ENCODE results near the gene ARHGEF39. TPM values are rescaled to one million over a fixed set of nuclear protein-coding genes. Genes with fewer than 3 reads are reported as not detected.

ARHGEF39 gene
- 0.86 and 1.6 TPM in 2 replicates for total RNA-seq
- long read RNA-seq, partial matches to known transcripts, result 0 of 1 reads
- long read RNA-seq, other reads (novel, unspliced or antisense), result 1 of 1 reads

GRCh38 chr9:35664531-35665470 is at the start of gene ARHGEF39:
Gene ARHGEF39 (minus strand): TSS chr9:35665195. CDS start chr9:35665169, 26 bp downstream.
- Mint-ChIP-seq H3K4me3 (ENCODE audit: unreplicated experiment) (peak within 1 kb of the TSS; percentile 75), H3K27me3 (ENCODE audit: unreplicated experiment) (no peaks in the 10 kb centered on the region), H3K4me1 (ENCODE audit: unreplicated experiment) (peaks cover 76% of the 10 kb centered on the region), H3K27ac (ENCODE audit: unreplicated experiment) (peak within 1 kb of the TSS; percentile 79), H3K9me3 (ENCODE audit: unreplicated experiment) (no peaks in the 10 kb centered on the region), H3K36me3 (ENCODE audit: unreplicated experiment) (peaks cover 9% of the 10 kb centered on the region)
- peak; percentile 93 for DNase-seq (ENCODE audit: extremely low spot score, unreplicated experiment)
- TF ChIP-seq CTCF (IDR thresholded peaks at IDR 0.05), result peak; percentile 46

GRCh38 chr9:35714123-35714522 is 49.1 kb upstream of the ARHGEF39 start:
- no peak for TF ChIP-seq CTCF (IDR thresholded peaks at IDR 0.05)
- DNase-seq (ENCODE audit: extremely low spot score, unreplicated experiment), result no peak
- H3K4me1 Mint-ChIP-seq (ENCODE audit: unreplicated experiment), result no peaks in the 10 kb centered on the region
- no peaks in the 10 kb centered on the region for H3K9me3 Mint-ChIP-seq (ENCODE audit: unreplicated experiment)
- no peak overlapping the region for H3K27ac Mint-ChIP-seq (ENCODE audit: unreplicated experiment)
- H3K27me3 Mint-ChIP-seq (ENCODE audit: unreplicated experiment), result no peaks in the 10 kb centered on the region
- H3K4me3 Mint-ChIP-seq (ENCODE audit: unreplicated experiment), result no peak overlapping the region
- H3K36me3 Mint-ChIP-seq (ENCODE audit: unreplicated experiment), result peaks cover 68% of the 10 kb centered on the region

GRCh38 chr9:35713578-35713977 is 48.6 kb upstream of the ARHGEF39 start:
- Mint-ChIP-seq H3K4me1 (ENCODE audit: unreplicated experiment) (no peaks in the 10 kb centered on the region), H3K27ac (ENCODE audit: unreplicated experiment) (no peak overlapping the region), H3K36me3 (ENCODE audit: unreplicated experiment) (peaks cover 71% of the 10 kb centered on the region), H3K27me3 (ENCODE audit: unreplicated experiment) (no peaks in the 10 kb centered on the region), H3K9me3 (ENCODE audit: unreplicated experiment) (no peaks in the 10 kb centered on the region), H3K4me3 (ENCODE audit: unreplicated experiment) (no peak overlapping the region)
- no peak for DNase-seq (ENCODE audit: extremely low spot score, unreplicated experiment)
- TF ChIP-seq CTCF (IDR thresholded peaks at IDR 0.05), result no peak

GRCh38 chr9:35712762-35713400 is 47.9 kb upstream of the ARHGEF39 start:
- Mint-ChIP-seq H3K36me3 (ENCODE audit: unreplicated experiment) (peaks cover 71% of the 10 kb centered on the region), H3K27me3 (ENCODE audit: unreplicated experiment) (no peaks in the 10 kb centered on the region), H3K27ac (ENCODE audit: unreplicated experiment) (no peak overlapping the region), H3K4me3 (ENCODE audit: unreplicated experiment) (no peak overlapping the region), H3K4me1 (ENCODE audit: unreplicated experiment) (no peaks in the 10 kb centered on the region), H3K9me3 (ENCODE audit: unreplicated experiment) (no peaks in the 10 kb centered on the region)
- TF ChIP-seq CTCF (IDR thresholded peaks at IDR 0.05), result no peak
- DNase-seq (ENCODE audit: extremely low spot score, unreplicated experiment), result no peak
